Naive thymus-derived CD8-positive, alpha-beta T cell (primary cell): Measurements from ENCODE around the gene RRBP1. TPM values are rescaled to one million over a fixed set of nuclear protein-coding genes. Genes with fewer than 3 reads are reported as not detected.

Experiments used
- ATAC-seq, 2 donors: fragments of 150-1000 bp; cut with Tn5 transposase in 1 of 2; sonication (Bioruptor Pico), chemical (Tn5 transposase) in 1 of 2; 1 replicate in 1 of 2; 2 replicates in 1 of 2; pipeline ENCODE4 v1.10.0; 2021; ENCODE audit warnings: mild to moderate bottlenecking in 2 of 2, moderate library complexity in 2 of 2
- POLR2A ChIA-PET: fragments of 350-600 bp; sonication (Branson Sonifier 250); formaldehyde crosslinking; loops from one replicate; lab custom pipeline; 2021; ENCODE audit warnings: antibody characterized with exemption; lab: Charles Lee
- DNase-seq, 10 donors: peaks; one replicate each; pipeline versions ENCODE4 v3.0.0 to v3.0.0-alpha.2; 2020 to 2022
- H3K27ac Mint-ChIP-seq, 10 donors: one replicate each; pipeline ENCODE4 v1.8.0; 2020 to 2022; ENCODE audit warnings: mild to moderate bottlenecking in 10 of 10, mixed read lengths in 10 of 10, moderate library complexity in 4 of 10, inconsistent platforms in 1 of 10
- H3K27me3 Mint-ChIP-seq, 5 donors: one replicate each; pipeline ENCODE4 v1.8.0; 2021 to 2022; ENCODE audit warnings: mixed read lengths in 5 of 5
- H3K36me3 Mint-ChIP-seq, 3 donors: one replicate each; pipeline ENCODE4 v1.8.0; 2020 to 2022; ENCODE audit warnings: mixed read lengths in 3 of 3, mild to moderate bottlenecking in 2 of 3, inconsistent platforms in 1 of 3
- H3K4me1 Mint-ChIP-seq, 4 donors: one replicate each; pipeline ENCODE4 v1.8.0; 2021 to 2022; ENCODE audit warnings: mixed read lengths in 4 of 4
- H3K4me3 Mint-ChIP-seq, 10 donors: one replicate each; pipeline ENCODE4 v1.8.0; 2020 to 2022; ENCODE audit warnings: mild to moderate bottlenecking in 10 of 10, mixed read lengths in 10 of 10, moderate library complexity in 6 of 10, inconsistent platforms in 1 of 10
- H3K9me3 Mint-ChIP-seq, 9 donors: one replicate each; pipeline ENCODE4 v1.8.0; 2020 to 2022; ENCODE audit warnings: mixed read lengths in 9 of 9, mild to moderate bottlenecking in 3 of 9, inconsistent platforms in 1 of 9, moderate library complexity in 1 of 9
- polyA plus RNA-seq, 3 donors: library from polyadenylated mRNA; unstranded; fragments of 300-500 nt; fragmentation: Illumina TruSeq; gene quantifications; one replicate each; pipeline ENCODE4 v1.2.3, GENCODE V29; 2021
- total RNA-seq, 8 experiments: library from RNA in 2 of 8; stranded (reverse) in 2 of 8; gene quantifications; one replicate each; pipeline ENCODE4 v1.2.3 and lab custom pipeline; 2021 to 2026

Gene RRBP1
- total and polyA plus RNA-seq, 5 experiments from 2014 or later: 1.7 to 22.4 (median 8.9) TPM

DNA sequence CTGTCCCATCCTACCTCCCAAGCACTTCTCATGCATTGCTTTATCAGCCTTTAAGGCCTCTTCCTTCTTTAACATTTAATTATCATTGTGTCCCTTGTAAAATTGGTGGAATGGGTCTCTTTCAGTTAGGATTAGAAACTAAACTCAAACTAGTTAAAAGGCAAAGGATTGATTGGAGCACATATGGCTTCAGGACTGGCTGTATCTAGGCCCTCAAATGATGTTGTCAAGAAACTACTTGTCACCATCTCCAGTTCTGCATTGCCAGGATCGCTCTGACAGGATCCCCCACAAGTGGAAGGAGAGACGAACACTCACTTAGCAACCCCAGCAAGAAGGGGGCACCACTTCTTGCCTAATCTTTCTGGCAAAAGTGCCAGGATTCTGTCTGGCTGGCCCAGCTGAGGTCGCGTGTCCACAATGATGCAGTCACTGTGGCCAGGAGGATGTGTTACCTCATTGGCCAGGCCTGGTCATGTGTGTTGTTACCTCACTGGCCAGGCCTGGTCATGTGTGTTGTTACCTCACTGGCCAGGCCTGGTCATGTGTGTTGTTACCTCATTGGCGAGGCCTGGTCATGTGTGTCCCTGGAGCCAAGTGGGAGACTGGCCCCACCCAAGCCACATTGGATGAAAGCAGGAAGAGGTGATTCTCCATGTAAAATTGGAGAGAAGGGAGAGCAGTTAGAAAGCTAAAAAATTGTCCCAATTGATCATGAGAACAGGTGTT lies 22.7 kb upstream of the RRBP1 start:
- POLR2A ChIA-PET: no interaction called here
- DNase-seq: no peak
- no peak for ATAC-seq
- H3K27ac Mint-ChIP-seq: no peak overlapping the region
- H3K4me1 Mint-ChIP-seq: peaks cover 0 to 4% (median 0%) of the 10 kb centered on the region in 4 donors
- H3K4me3 Mint-ChIP-seq: no peak overlapping the region
- no peaks in the 10 kb centered on the region for H3K27me3 Mint-ChIP-seq
- H3K9me3 Mint-ChIP-seq: no peaks in the 10 kb centered on the region
- H3K36me3 Mint-ChIP-seq: no peaks in the 10 kb centered on the region

DNA sequence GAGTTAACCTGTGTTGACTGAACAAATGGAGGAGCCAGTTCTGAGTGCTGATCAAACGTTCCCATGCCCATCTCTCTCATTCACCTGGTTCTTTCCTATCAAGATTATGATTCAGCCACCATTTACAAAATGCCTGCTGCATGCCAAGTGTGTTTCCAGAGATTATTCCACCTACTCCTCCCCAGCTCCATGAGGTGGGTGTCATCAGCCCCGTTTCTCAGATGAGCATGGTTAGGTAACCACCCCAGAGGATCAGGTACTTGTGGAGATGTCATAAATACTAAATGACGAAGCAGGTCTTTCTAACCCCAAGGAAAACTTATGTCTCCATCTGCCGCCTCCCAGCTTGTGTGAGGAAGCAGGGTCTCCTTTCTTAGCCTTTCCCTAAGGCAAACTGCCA lies 19.8 kb upstream of the RRBP1 start:
- DNase-seq (no peak), ATAC-seq (no peak)
- Mint-ChIP-seq H3K27me3 (no peaks in the 10 kb centered on the region), H3K4me3 (no peak overlapping the region), H3K27ac (no peak overlapping the region), H3K36me3 (no peaks in the 10 kb centered on the region), H3K4me1 (peaks cover 0 to 5% (median 0%) of the 10 kb centered on the region in 4 donors), H3K9me3 (no peaks in the 10 kb centered on the region)
- POLR2A ChIA-PET: no interaction called here

DNA sequence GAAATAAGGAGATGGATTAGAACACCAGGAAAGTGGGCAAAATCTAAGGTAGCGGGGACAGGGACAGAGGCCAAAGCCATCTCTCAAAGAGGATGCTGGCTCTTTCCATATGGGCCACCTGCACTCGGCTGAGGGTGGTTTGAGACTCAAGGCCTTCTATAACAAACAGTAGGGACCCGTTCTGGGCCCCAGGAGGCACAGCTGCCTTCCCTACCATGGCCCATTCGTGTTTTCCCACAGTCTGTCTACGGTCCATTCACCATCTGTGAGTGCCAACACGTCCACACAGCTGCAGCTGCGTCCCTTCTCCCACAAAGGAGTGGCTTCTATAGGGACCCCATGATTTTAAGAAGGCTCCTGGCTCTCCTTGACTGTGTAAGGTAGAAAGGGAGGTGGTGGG lies 18.6 kb upstream of the RRBP1 start:
- Mint-ChIP-seq H3K27me3 (no peaks in the 10 kb centered on the region), H3K4me1 (peaks cover 0 to 5% (median 0%) of the 10 kb centered on the region in 4 donors), H3K4me3 (no peak overlapping the region), H3K27ac (no peak overlapping the region), H3K36me3 (peaks cover 0 to 1% (median 0%) of the 10 kb centered on the region in 3 donors), H3K9me3 (peaks cover 0 to 3% (median 0%) of the 10 kb centered on the region in 9 donors)
- DNase-seq: no peak
- POLR2A ChIA-PET: no interaction called here
- ATAC-seq: no peak

DNA sequence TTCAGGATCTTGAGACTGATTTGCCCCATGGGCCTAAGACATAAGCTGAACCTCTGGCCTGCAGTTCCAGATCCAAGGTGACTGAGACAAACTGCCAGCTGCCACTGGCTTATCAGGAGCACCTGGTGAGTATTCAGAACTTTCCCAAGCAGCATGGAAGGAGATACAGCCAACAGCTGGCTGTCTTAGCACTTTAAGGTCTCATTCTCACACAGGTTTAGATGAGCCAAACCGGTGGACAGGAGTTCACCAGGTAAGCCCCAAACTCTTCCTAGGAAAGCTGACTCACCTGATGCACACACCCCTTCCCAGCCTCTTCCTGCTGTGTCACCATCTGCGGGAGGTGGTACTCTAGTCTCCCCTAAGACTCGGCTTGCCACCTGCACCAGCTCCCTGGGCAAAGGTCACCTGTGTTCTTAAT lies 17.9 kb upstream of the RRBP1 start, which contains the start of gene BANF2:
Gene BANF2, plus strand, starts transcription at position 36 of the 421 bp plus-strand sequence. CDS start 25,060 bp downstream, outside the sequence.
- no peak within 1 kb of the TSS for H3K27ac Mint-ChIP-seq
- no peak within 1 kb of the TSS for H3K4me3 Mint-ChIP-seq
- H3K27me3 Mint-ChIP-seq: no peaks in the 10 kb centered on the region
- peaks cover 0 to 3% (median 0%) of the 10 kb centered on the region in 9 donors for H3K9me3 Mint-ChIP-seq
- POLR2A ChIA-PET: no interaction called here
- no peak for DNase-seq
- peaks cover 0 to 5% (median 0%) of the 10 kb centered on the region in 4 donors for H3K4me1 Mint-ChIP-seq
- no peak for ATAC-seq
- peaks cover 0 to 1% (median 0%) of the 10 kb centered on the region in 3 donors for H3K36me3 Mint-ChIP-seq

DNA sequence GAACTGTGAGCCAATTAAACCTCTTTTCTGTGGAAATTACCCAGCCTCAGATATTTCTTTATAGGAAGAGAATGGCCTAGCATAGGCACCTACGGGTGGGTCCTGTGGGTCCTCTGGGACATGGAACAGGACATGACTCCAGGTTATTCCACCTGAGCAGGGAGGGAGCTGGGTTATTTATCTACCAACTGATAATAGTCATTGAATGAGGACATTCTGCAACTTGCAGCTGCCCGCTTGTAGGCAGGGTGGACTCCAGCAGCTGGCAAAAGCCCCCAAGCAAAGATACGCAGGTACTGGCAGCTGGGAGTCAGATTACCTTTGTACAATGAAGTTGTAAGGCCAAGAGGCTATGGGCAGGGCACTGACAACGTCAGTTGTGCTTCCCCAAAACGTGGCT lies 16.3 kb upstream of the RRBP1 start:
- Mint-ChIP-seq H3K9me3 (peaks cover 0 to 3% (median 0%) of the 10 kb centered on the region in 9 donors), H3K36me3 (peaks cover 0 to 1% (median 0%) of the 10 kb centered on the region in 3 donors), H3K27ac (no peak overlapping the region), H3K4me3 (no peak overlapping the region), H3K4me1 (peaks cover 0 to 5% (median 0%) of the 10 kb centered on the region in 4 donors), H3K27me3 (peaks cover 2 to 12% (median 5%) of the 10 kb centered on the region in 5 donors)
- POLR2A ChIA-PET: no interaction called here
- DNase-seq (no peak), ATAC-seq (no peak)

DNA sequence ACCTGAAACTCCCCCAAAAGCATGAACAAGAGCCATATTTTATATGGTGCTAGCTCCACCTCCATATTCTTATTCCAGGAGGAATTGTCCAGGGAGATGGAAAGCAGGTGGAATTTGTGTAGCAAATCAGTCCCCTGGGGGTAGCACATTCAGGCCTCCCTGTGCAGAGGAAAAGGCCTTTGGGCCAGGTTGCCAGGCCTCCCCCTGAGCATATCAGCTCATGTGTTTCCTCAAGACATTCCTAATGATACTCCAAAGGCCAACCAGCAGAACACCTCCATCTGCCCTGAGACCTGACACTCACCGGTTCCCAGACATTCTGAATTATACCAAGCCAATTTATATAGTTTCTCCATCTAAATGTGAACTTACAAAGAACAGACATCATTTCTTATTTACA lies 15.1 kb upstream of the RRBP1 start:
- no peak for DNase-seq
- ATAC-seq: no peak
- POLR2A ChIA-PET: no interaction called here
- H3K36me3 Mint-ChIP-seq: peaks cover 0 to 1% (median 0%) of the 10 kb centered on the region in 3 donors
- H3K4me3 Mint-ChIP-seq: no peak overlapping the region
- peaks cover 0 to 3% (median 0%) of the 10 kb centered on the region in 9 donors for H3K9me3 Mint-ChIP-seq
- H3K27ac Mint-ChIP-seq: no peak overlapping the region
- H3K27me3 Mint-ChIP-seq: peaks cover 4 to 19% (median 7%) of the 10 kb centered on the region in 5 donors
- peaks cover 0 to 1% (median 0%) of the 10 kb centered on the region in 4 donors for H3K4me1 Mint-ChIP-seq

DNA sequence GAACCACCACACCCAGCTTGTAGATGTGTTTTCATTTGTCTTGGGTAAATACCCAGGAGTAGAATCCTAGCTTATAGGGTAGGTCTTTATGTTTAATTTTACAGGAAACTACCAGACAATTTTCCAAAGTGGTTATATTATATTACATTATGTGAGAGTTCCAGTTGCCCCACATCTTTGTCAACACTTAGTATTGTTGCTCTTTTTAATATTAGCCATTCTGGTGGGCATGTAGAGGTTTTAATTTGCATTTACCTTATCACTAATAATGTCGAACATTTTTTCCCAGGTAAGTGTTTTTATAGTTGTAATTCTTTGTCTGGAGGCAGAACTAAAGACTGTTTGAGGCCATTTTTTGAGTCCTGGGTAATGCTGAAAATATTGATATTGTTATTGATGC lies 14.2 kb upstream of the RRBP1 start:
- DNase-seq (no peak), ATAC-seq (no peak)
- Mint-ChIP-seq H3K4me1 (peaks cover 0 to 1% (median 0%) of the 10 kb centered on the region in 4 donors), H3K27me3 (peaks cover 9 to 28% (median 14%) of the 10 kb centered on the region in 5 donors), H3K36me3 (peaks cover 0 to 3% (median 1%) of the 10 kb centered on the region in 3 donors), H3K9me3 (peaks cover 0 to 3% (median 0%) of the 10 kb centered on the region in 9 donors), H3K27ac (no peak overlapping the region), H3K4me3 (no peak overlapping the region)
- POLR2A ChIA-PET: no interaction called here

DNA sequence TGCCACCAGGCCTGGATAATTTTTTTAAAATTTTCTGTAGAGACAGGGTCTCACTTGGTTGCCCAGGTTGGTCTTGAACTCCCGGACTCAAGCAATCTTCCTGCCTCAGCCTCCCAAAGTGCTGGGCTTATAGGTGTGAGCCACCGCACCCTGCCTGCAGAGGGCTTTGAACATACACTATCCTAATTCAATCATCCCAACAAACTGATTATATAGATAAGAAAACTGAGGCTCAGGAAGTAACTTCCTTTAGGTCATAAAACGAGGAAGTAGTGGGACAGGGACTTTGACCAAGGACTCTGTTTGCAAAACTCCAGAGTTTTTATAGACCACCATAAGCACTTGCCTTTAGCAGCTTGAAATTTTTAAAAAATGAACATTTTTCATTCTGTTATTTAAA lies 12.7 kb upstream of the RRBP1 start:
- peaks cover 15 to 40% (median 22%) of the 10 kb centered on the region in 5 donors for H3K27me3 Mint-ChIP-seq
- no peak for DNase-seq
- H3K4me1 Mint-ChIP-seq: peaks cover 0 to 1% (median 0%) of the 10 kb centered on the region in 4 donors
- H3K4me3 Mint-ChIP-seq: no peak overlapping the region
- ATAC-seq: no peak
- peaks cover 0 to 12% (median 1%) of the 10 kb centered on the region in 3 donors for H3K36me3 Mint-ChIP-seq
- POLR2A ChIA-PET: interaction anchor here (0.6 kb wide), 1 partner anchor 13 kb away, joined by 3 read pairs; no protein-coding TSS in a partner anchor
- H3K27ac Mint-ChIP-seq: no peak overlapping the region
- H3K9me3 Mint-ChIP-seq: peaks cover 0 to 15% (median 0%) of the 10 kb centered on the region in 9 donors

DNA sequence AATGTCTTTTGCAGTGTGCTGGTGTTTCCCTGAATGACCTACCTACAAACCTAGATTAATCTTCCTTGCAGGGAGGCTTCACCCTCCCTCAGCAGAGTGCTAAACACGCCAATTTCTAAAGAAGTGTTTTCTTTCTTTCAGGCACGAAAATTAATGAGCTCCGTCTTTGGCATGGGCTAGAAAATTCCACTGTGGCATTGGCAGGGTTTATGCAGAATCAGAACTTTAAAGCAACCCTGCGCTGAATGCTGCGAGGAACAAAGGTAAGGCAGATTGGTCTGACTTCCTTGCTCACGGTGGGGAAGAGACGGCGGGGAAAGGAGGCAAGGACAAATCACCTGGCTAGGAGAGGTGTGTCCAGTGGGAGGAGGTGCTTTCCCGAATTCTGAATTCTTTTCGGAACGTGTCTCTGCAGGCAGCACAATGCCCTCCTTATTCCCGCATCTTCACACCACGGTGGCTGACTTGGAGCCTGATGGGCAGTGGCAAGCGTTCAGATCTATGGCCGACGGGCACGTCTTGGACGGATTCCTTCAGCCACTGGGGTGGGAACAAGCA lies 11.5 kb upstream of the RRBP1 start:
- ATAC-seq: no peak
- H3K4me1 Mint-ChIP-seq: peaks cover 0 to 1% (median 0%) of the 10 kb centered on the region in 4 donors
- no peak overlapping the region for H3K27ac Mint-ChIP-seq
- H3K36me3 Mint-ChIP-seq: peaks cover 0 to 12% (median 1%) of the 10 kb centered on the region in 3 donors
- H3K27me3 Mint-ChIP-seq: peaks cover 17 to 45% (median 27%) of the 10 kb centered on the region in 5 donors
- POLR2A ChIA-PET: no interaction called here
- no peak overlapping the region for H3K4me3 Mint-ChIP-seq
- H3K9me3 Mint-ChIP-seq: peaks cover 0 to 19% (median 0%) of the 10 kb centered on the region in 9 donors
- DNase-seq: no peak

DNA sequence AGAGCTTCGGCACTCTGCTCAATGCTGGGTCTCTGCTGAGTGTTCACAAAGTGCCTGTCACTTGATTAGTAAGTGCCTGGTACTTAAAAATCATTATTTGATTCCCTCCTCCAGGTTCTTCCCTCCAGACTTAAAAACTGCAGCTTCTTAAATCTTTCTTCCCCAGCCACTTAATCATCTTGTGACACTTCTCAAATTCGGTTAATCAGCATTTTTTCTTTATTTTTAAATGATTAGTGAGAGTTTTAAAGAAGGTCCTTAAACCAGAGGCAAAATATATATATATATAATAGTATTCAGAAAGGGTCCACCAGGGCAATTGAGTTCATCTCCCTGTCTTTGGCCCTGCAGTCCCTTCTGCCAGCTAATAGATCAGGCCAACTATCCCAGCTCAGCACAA lies 9.7 kb upstream of the RRBP1 start:
- DNase-seq (no peak), ATAC-seq (no peak)
- Mint-ChIP-seq H3K4me1 (peaks cover 0 to 2% (median 0%) of the 10 kb centered on the region in 4 donors), H3K9me3 (peaks cover 0 to 19% (median 0%) of the 10 kb centered on the region in 9 donors), H3K4me3 (no peak overlapping the region), H3K36me3 (peaks cover 0 to 12% (median under 1%) of the 10 kb centered on the region in 3 donors), H3K27me3 (peaks cover 24 to 62% (median 41%) of the 10 kb centered on the region in 5 donors), H3K27ac (no peak overlapping the region)
- POLR2A ChIA-PET: interaction anchor here (0.6 kb wide), 1 partner anchor 128 kb away, joined by 4 read pairs; no protein-coding TSS in a partner anchor

DNA sequence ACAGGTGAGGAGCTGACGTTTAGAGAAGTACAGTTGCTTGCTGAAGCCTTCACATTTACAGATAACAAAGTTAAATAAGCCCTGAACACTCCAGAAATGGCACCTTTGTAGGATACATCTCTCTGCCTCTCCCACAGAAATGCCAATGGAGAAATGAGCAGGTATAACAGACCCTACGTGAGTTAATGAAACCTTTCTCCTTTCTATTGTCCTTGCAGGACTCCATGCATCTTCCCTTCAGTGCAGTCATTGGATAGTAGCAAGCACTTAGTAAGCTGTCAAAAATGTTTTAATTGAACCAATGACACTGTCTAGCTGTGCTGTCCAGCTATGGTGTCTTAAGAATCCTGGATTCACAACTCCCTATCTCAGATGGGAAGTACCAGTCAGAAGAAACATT lies 8.1 kb upstream of the RRBP1 start:
- peaks cover 0 to 19% (median 0%) of the 10 kb centered on the region in 9 donors for H3K9me3 Mint-ChIP-seq
- ATAC-seq (no peak), DNase-seq (no peak)
- no peak overlapping the region for H3K4me3 Mint-ChIP-seq
- H3K27me3 Mint-ChIP-seq: peaks cover 29 to 78% (median 54%) of the 10 kb centered on the region in 5 donors
- no peak overlapping the region for H3K27ac Mint-ChIP-seq
- peaks cover 0 to 2% (median 0%) of the 10 kb centered on the region in 4 donors for H3K4me1 Mint-ChIP-seq
- H3K36me3 Mint-ChIP-seq: peaks cover 0 to 12% (median 0%) of the 10 kb centered on the region in 3 donors
- POLR2A ChIA-PET: no interaction called here

DNA sequence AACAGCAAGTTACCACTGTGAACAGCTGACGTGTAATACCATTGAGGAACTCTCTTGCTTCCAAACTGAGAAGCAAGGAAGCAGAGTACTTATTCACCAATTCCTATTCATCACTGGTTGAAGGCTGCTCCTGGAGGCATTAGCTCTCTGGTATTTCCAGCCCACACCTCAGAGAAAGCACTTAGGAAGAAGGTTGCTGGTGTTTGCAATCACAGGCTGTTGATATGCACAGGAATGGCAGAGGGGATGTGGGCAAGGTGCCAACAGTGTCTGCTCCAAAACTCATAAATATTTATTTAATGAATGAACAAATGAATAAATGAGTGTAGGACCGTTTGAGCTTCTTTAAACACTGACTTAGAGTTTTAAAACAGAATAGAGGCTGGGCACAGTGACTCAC lies 6.9 kb upstream of the RRBP1 start:
- peaks cover 0 to 2% (median 0%) of the 10 kb centered on the region in 4 donors for H3K4me1 Mint-ChIP-seq
- H3K4me3 Mint-ChIP-seq: no peak overlapping the region
- H3K36me3 Mint-ChIP-seq: peaks cover 0 to 12% (median 0%) of the 10 kb centered on the region in 3 donors
- no peak for ATAC-seq
- H3K27ac Mint-ChIP-seq: no peak overlapping the region
- H3K9me3 Mint-ChIP-seq: peaks cover 0 to 19% (median 0%) of the 10 kb centered on the region in 9 donors
- no peak for DNase-seq
- H3K27me3 Mint-ChIP-seq: peaks cover 31 to 84% (median 59%) of the 10 kb centered on the region in 5 donors
- POLR2A ChIA-PET: no interaction called here

DNA sequence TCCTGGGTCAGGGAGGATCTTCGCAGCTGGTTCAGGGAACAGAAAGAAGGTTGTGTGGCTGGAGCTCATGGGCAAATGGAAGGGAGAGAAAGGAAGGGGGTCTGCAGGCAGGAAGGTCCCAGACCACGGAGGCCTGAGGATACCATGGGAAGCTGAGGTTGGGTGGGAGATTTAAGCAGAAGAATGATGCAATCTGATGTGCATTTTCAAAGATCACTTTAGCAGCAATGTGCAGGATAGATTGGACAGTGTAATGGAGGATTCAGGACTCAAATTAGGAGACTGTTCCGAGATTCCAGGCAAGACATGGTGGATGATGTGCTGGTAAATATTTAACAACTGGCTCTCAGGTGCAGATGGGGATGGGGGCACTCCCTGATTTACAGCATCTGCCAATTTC lies 5.8 kb upstream of the RRBP1 start:
- POLR2A ChIA-PET: no interaction called here
- no peak for ATAC-seq
- Mint-ChIP-seq H3K9me3 (peaks cover 0 to 19% (median 0%) of the 10 kb centered on the region in 9 donors), H3K4me1 (peaks cover 3 to 5% (median 4%) of the 10 kb centered on the region in 4 donors), H3K27me3 (peaks cover 32 to 75% (median 58%) of the 10 kb centered on the region in 5 donors), H3K36me3 (peaks cover 0 to 12% (median 0%) of the 10 kb centered on the region in 3 donors), H3K27ac (no peak overlapping the region), H3K4me3 (peak overlapping the region in 1 of 10 donors; percentile 19)
- no peak for DNase-seq
